ENCODE data around the gene OXTR.
A peak's percentile ranks its signal among the peaks of the same experiment; 100 is the strongest.

The OXTR gene

GRCh38 chr3:8767667-8768363 is 1.6 kb downstream of the OXTR start:
- DNase-seq (ENCODE audit: low spot score): peak; percentile 30

GRCh38 chr3:8767256-8767666 is 2.2 kb downstream of the OXTR start:
- no peak for DNase-seq (ENCODE audit: low spot score)

- no peak for DNase-seq (ENCODE audit: low spot score)
Measured at GRCh38 chr3:8766148-8766547, 3.3 kb downstream of the OXTR start.

GRCh38 chr3:8765528-8765927 is 3.9 kb downstream of the OXTR start:
- no peak for DNase-seq (ENCODE audit: low spot score)

GRCh38 chr3:8764528-8764927 is 4.9 kb downstream of the OXTR start:
- DNase-seq (ENCODE audit: low spot score): no peak

- no peak for DNase-seq (ENCODE audit: low spot score)
Measured at GRCh38 chr3:8762607-8763377, 6.6 kb downstream of the OXTR start.

- no peak for DNase-seq (ENCODE audit: low spot score)
Measured at GRCh38 chr3:8761866-8762265, 7.5 kb downstream of the OXTR start.

- DNase-seq (ENCODE audit: low spot score): no peak
Measured at GRCh38 chr3:8760506-8760905, 8.9 kb downstream of the OXTR start.

GRCh38 chr3:8760091-8760490 is 9.3 kb downstream of the OXTR start:
- DNase-seq (ENCODE audit: low spot score): no peak

GRCh38 chr3:8759038-8759707 is 10.2 kb downstream of the OXTR start:
- no peak for DNase-seq (ENCODE audit: low spot score)

- no peak for DNase-seq (ENCODE audit: low spot score)
Measured at GRCh38 chr3:8757551-8758518, 11.6 kb downstream of the OXTR start.

GRCh38 chr3:8756671-8757070 is 12.7 kb downstream of the OXTR start:
- DNase-seq (ENCODE audit: low spot score): no peak

- no peak for DNase-seq (ENCODE audit: low spot score)
Measured at GRCh38 chr3:8755564-8756237, 13.7 kb downstream of the OXTR start.

GRCh38 chr3:8755097-8755496 is 14.3 kb downstream of the OXTR start:
- no peak for DNase-seq (ENCODE audit: low spot score)

GRCh38 chr3:8752832-8753231 is 16.6 kb downstream of the OXTR start:
- no peak for DNase-seq (ENCODE audit: low spot score)

- no peak for DNase-seq (ENCODE audit: low spot score)
Measured at GRCh38 chr3:8749316-8749715, 20.1 kb downstream of the OXTR start.

GRCh38 chr3:8746780-8747345 is 22.6 kb downstream of the OXTR start:
- DNase-seq (ENCODE audit: low spot score): no peak

- DNase-seq (ENCODE audit: low spot score): no peak
Measured at GRCh38 chr3:8745619-8746370, 23.6 kb downstream of the OXTR start.

GRCh38 chr3:8743911-8744310 is 25.5 kb downstream of the OXTR start:
- DNase-seq (ENCODE audit: low spot score): no peak

GRCh38 chr3:8743021-8743601 is 26.3 kb downstream of the OXTR start:
- DNase-seq (ENCODE audit: low spot score): no peak
